Pons (tissue), 1 donor: ENCODE measurements around the gene RAD51B.
"Not testable (repeated sequence)": the region's sequence is repeated elsewhere in the genome, so short reads cannot be mapped to it uniquely, and the experiment has no call there.

Experiments used
- DNase-seq: peaks from one replicate; pipeline ENCODE4 v3.0.0-alpha.2; 2016; ENCODE audit warnings: low spot score

RAD51B gene

GRCh38 chr14:68081489-68081888, 261.9 kb downstream of the RAD51B start:
- DNase-seq, result no peak

DNA sequence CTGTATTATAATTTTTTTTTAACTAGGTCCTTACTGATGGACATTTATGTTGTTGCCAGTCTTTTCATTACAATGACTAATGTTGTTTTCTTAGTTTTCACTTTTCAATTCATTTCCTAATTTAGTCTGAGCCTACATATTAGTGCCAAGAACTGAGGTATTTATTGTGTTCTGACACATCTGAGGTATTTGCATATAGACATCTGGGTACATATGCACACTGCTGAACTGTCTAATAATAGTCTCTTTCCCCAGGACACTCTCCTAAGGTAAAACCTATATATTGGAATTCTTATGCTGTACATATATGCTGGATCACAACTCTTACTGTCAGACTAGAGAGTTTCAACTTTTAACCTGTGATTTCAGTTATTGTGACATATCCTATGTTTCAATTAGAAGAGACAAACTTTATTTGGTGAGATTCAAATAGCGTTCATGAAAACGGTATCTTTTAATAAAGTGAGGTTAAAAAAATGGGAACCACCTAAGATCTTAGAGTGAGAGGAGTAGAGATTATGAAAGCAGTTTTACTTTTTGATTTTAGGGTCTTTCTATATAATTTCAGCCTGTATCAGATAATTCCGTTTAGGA, 263.2 kb downstream of the RAD51B start:
- no peak for DNase-seq

DNA sequence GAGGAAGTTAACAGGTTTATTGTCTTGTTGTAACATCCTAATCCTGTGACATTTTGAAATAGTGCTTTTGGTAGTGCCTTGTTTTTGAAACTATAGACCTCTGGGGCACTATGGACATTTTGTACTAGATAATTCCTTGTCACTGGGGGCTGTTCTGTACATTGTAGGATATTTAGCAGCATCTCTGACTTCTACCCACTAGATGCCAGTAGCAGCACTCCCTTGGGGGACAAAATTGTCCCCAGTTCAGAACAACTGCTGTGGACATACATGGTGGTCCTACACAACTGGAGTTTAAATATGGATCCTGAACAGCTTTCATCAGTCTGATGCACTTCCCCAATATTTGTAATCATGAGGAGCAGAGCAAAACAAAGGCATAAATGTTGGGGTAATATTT, 264.7 kb downstream of the RAD51B start:
- no peak for DNase-seq

GRCh38 chr14:68085742-68086141, 266.2 kb downstream of the RAD51B start:
- DNase-seq, result no peak

GRCh38 chr14:68088451-68088854, 268.9 kb downstream of the RAD51B start:
- no peak for DNase-seq

DNA sequence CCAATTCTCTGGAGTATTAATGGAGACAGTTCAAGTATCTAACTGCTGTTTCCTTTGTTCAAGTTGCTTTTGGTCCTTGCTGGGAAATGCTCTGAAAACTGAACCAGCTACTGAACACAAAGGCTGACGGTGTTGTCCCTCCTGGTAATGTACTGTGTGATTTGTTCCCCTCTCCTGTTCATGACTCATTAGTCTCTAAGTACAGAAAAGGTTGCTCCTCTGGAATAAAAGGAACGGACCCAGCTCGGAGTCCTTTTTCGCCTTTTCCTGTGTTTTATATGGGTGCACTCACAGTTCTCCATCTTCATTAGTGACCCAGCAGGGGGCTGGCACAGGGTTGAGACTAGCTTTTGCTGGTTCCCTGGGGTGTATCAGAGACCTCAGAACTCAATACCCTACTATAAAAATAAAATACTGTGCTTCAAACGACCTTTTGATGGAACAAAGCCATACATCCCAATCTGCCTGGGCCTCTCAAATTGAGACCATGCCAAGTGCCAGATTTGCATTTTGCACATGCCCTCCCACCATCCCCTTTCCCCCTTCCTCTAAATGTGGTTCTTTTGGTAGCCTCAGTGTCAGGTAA, 269.7 kb downstream of the RAD51B start:
- DNase-seq, result no peak

DNA sequence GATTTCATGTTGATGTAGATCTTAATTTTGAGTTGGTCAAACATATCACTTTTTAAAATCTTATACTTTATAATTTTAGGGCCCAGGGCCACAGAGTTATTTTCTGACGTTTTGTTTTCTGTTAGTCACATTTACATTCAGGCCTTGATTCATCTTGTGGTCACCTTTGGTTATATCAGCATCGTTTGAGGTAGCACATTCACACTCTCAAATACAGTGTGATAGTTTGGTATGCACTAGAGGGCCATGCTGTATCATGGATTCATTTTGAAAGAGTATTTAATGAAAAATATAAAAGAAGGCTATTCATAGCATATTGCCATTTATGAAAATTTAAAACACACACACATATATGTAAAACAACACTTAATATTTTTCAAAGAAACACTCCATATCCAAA, 274.6 kb downstream of the RAD51B start:
- DNase-seq, result no peak

GRCh38 chr14:68094752-68095151, 275.2 kb downstream of the RAD51B start:
- no peak for DNase-seq

GRCh38 chr14:68097727-68098126, 278.1 kb downstream of the RAD51B start:
- DNase-seq, result no peak

- no peak for DNase-seq
Measured at GRCh38 chr14:68098834-68099233, 279.3 kb downstream of the RAD51B start.

GRCh38 chr14:68099495-68100045, 280.0 kb downstream of the RAD51B start:
- peak; percentile 40 for DNase-seq

DNA sequence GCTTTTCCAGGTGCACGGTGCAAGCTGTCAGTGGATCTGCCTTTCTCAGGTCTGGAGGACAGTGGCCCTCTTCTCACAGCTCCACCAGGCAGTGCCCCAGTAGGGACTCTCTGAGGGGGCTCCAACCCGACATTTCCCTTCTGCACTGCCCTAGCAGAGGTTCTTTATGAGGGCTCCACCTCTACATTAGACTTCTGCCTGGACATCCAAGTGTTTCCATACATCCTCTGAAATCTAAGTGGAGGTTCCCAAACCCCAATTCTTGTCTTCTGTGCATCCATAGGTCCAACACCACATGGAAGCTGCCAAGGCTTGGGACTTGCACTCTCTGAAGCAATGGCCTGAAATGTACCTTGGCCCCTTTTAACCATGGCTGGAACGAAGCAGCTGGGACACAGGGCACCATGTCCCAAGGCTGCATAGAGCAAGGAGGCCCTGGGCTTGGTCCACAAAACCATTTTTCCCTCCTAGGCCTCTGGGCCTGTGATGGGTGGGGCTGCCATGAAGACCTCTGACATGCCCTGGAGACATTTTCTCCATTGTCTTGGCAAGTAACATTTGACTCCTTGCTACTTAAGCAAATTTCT, 282.2 kb downstream of the RAD51B start:
- not testable (repeated sequence) for DNase-seq

DNA sequence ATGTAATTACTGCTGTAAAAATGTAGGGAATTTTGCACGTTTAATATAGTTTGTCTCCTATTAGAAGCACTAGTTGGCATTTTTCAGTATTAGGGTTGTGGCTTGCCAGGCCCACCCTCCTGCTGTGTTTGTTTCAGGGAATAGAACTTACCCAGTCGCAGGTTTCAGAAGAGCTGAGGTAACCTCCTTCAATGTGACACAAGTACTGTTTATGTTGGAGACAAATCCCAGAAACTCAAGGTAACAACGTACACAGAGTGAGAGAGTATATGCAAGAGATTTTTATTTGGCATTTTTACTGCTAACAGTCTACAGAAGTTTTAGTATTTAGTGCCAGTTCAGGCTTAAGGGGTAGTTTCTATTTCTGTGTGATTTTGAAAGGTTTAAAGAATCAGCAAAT, 284.3 kb downstream of the RAD51B start:
- DNase-seq, result no peak

DNA sequence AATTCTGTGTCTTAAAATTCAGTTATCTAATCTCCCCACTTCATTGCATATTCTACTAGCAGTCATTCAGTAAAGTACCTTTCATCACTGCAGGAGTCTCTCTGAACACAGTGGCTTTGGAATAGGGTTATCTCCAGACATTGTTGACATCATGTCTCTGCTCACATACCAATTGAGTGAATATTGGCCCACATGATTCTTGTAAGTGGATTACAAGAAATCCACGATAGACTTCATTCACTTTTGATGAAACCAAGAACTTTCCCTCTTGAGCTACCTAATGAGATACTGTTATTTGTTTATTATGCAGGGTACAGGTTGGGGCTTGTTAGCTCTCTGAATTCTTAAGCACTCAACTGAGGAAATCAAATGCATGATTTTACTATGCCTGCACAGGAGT, 284.9 kb downstream of the RAD51B start:
- DNase-seq, result no peak

DNA sequence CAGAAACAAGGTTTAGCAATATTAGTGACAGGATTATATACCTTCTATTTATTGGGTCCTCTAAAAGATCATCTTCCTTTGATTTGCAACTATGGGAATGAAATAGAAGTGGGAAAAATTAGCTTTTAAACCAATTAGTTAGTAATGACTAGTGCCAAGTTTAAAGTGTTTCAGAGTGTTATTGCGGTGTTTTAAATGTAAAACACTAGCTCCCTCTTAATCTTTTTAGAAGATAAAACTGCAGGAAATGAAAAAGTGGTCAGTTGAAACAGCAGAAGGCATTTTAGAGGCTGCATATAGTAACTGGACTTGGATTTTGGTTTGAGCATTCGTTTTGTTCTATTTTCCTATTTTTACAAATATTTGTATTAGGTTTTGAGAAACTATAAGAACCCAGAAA, 286.2 kb downstream of the RAD51B start:
- DNase-seq, result no peak

GRCh38 chr14:68106456-68106855, 286.9 kb downstream of the RAD51B start:
- DNase-seq, result no peak

DNA sequence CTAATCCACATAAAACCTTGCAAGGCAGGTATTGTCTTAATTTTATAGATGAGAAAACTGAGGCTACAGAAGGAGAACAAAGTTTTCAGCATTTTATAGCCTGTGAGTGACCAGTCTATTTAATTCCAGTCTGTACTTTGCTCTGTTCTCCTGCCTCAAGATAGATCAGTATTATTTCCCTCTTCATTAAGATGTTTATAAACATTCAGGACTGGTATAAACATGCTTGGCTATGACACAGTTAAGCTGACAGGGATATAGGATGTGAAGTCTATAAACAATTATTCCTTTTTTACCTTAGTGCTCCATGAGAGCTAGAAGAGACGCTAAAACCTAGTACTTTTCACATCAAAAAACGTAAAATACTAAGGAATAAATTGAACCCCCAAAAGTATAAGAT, 287.3 kb downstream of the RAD51B start:
- no peak for DNase-seq

GRCh38 chr14:68109132-68109900, 289.7 kb downstream of the RAD51B start:
- no peak for DNase-seq

- DNase-seq, result no peak
Measured at GRCh38 chr14:68111097-68111852, 291.7 kb downstream of the RAD51B start.

GRCh38 chr14:68111853-68112270, 292.3 kb downstream of the RAD51B start:
- DNase-seq, result no peak

DNA sequence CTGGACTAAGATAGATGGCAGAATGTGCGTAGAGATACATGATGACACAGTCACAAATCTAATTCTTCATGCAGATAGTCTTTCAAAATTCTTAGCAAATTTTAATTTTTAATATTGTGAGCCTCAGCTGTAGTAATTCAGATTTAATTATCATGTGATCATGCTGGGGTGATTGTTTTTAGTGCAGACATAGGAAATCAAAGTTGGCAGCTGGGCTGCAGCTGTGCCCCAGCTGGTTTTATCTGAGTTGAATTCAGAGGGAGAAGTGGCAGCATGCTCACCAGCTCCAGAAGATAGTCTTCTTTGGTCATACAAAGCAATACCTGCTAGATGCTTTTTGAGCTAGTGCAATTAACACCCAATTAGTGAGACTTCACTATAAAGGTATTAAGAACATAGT, 292.9 kb downstream of the RAD51B start:
- DNase-seq, result no peak

DNA sequence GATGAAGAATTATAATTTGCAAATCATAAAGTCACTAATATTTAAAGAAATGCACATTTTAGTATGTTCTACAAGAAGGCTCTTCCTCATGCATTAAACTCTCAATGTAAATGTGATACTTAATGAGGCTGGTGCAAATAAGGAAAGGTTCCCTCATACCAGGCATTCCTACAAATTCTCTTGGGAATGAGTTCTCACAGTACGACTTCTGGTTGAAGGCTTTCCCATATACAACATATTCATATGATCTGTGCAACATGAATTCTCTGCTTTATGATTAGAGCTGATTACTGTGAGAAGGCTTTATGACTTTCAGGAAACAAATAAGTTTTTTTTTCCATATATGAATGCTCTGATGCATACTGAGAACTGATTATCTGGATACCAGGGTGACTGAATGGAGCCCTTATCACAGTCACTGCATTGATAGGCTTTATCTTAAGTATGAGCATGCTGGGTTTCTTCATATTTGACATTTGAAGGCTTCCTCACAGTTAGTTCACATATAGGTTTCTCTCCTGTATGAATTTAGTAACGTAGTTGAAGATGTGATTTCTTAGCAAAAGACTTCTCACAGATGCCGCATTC, 293.9 kb downstream of the RAD51B start:
- no peak for DNase-seq
